Mammary epithelial cell (primary cell): ENCODE measurements around the gene ACTMAP.

Source experiments
- CTCF ChIP-seq, 2 donors: IDR thresholded peaks in 1 of 2; conservative IDR thresholded peaks in 1 of 2; 2 replicates each; pipeline ENCODE4 v1.5.1; 2011 to 2012; ENCODE audit warnings: inconsistent platforms in 2 of 2, low read length in 2 of 2, mild to moderate bottlenecking in 2 of 2, control low read depth in 1 of 2, low read depth in 1 of 2; ENCODE audit not compliant: insufficient read depth in 1 of 2; ENCODE audit errors: extremely low read depth in 1 of 2
- EZH2 ChIP-seq: IDR thresholded peaks from 2 replicates; pipeline ENCODE4 v1.6.1; 2012; ENCODE audit warnings: low read length, inconsistent platforms, borderline replicate concordance

DNA sequence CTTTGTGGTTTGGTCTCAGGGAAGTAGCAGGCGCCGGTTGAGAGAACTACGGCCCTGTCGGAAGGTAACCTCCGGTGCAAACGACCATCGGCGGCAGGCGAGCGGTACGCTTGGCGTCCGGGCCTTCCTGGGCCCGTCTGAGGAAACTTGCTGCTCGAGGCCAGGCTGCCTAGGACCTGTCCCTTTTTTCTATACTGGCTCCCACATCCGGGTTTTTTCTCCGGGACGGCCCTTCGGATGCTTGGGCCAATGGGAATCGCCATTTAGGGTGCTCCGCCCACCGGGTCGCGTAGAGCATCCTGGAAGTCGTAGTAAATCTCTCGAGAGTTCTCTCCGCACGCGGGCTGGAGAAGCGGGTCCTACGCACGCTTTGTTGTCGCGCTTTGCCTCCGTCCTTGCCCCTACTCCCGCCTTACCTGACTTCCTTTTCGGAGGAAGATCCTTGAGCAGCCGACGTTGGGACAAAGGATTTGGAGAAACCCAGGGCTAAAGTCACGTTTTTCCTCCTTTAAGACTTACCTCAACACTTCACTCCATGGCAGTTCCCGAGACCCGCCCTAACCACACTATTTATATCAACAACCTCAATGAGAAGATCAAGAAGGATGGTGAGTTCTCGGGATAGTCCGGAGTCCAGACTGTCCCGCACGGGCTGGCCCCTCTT, 729 bp upstream of the ACTMAP start, which contains the start of gene SNRPA:
- no peak for TF ChIP-seq CTCF (conservative IDR thresholded peaks at IDR 0.05 in 1 of 2, IDR thresholded peaks at IDR 0.05 in 1 of 2; ENCODE audit: extremely low read depth in 1 of 2, insufficient read depth in 1 of 2, low read depth in 1 of 2, low read length in 2 of 2)
- TF ChIP-seq EZH2 = no peak
